ENCODE results near the gene BRSK2. TPM values are rescaled to one million over a fixed set of nuclear protein-coding genes. Genes with fewer than 3 reads are reported as not detected.
A peak's percentile ranks its signal among the peaks of the same experiment; 100 is the strongest.
"Not testable (repeated sequence)": the region's sequence is repeated elsewhere in the genome, so short reads cannot be mapped to it uniquely, and the experiment has no call there.

BRSK2 gene
- total RNA-seq, 1 experiment from 2014 or later, result 32.2 TPM

GRCh38 chr11:1358286-1358685 lies 31.4 kb upstream of the BRSK2 start:
- Histone ChIP-seq H3K27ac (ENCODE audit: low read length) (peak overlapping the region; percentile 46; the same call in 1 of the 2 replicates), H3K36me3 (ENCODE audit: control insufficient read depth, insufficient read depth, low read length) (no peaks in the 10 kb centered on the region), H3K4me3 (ENCODE audit: low read depth in 2 of 2, low read length in 2 of 2) (no peak overlapping the region), H3K4me1 (ENCODE audit: control insufficient read depth, insufficient read depth, low read length) (peaks cover 22% of the 10 kb centered on the region), H3K9me3 (ENCODE audit: control insufficient read depth, insufficient read depth, low read depth, low read length) (no peaks in the 10 kb centered on the region), H3K27me3 (ENCODE audit: control insufficient read depth, insufficient read depth, low read length) (no peaks in the 10 kb centered on the region)
- CTCF ChIA-PET, result interaction anchor here (0.6 kb wide), 1 partner anchor 136 kb away, joined by 3 read pairs; no protein-coding TSS in a partner anchor
- in situ Hi-C loops (cut with HindIII; ENCODE audit: low pct_unique_long_range_greater_than_20kb, low sequenced_read_pairs) (no loop called here), intact Hi-C loops (cut with micrococcal nuclease; ENCODE audit: unreplicated experiment) (no loop called here)
- POLR2A ChIA-PET, result no interaction called here
- no peak for ATAC-seq
- TF ChIP-seq TCF7L2 (IDR thresholded peaks at IDR 0.05; ENCODE audit: low read depth, low read length) (no peak), SIN3A (IDR thresholded peaks at IDR 0.05; ENCODE audit: borderline replicate concordance, insufficient read depth, low read depth, low read length) (no peak), CTCF (IDR thresholded peaks at IDR 0.05) (no peak), POLR2AphosphoS5 (IDR thresholded peaks at IDR 0.05; ENCODE audit: low read depth, low read length) (no peak)
- TF ChIP-seq, protein P1, sequence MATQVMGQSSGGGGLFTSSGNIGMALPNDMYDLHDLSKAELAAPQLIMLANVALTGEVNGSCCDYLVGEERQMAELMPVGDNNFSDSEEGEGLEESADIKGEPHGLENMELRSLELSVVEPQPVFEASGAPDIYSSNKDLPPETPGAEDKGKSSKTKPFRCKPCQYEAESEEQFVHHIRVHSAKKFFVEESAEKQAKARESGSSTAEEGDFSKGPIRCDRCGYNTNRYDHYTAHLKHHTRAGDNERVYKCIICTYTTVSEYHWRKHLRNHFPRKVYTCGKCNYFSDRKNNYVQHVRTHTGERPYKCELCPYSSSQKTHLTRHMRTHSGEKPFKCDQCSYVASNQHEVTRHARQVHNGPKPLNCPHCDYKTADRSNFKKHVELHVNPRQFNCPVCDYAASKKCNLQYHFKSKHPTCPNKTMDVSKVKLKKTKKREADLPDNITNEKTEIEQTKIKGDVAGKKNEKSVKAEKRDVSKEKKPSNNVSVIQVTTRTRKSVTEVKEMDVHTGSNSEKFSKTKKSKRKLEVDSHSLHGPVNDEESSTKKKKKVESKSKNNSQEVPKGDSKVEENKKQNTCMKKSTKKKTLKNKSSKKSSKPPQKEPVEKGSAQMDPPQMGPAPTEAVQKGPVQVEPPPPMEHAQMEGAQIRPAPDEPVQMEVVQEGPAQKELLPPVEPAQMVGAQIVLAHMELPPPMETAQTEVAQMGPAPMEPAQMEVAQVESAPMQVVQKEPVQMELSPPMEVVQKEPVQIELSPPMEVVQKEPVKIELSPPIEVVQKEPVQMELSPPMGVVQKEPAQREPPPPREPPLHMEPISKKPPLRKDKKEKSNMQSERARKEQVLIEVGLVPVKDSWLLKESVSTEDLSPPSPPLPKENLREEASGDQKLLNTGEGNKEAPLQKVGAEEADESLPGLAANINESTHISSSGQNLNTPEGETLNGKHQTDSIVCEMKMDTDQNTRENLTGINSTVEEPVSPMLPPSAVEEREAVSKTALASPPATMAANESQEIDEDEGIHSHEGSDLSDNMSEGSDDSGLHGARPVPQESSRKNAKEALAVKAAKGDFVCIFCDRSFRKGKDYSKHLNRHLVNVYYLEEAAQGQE (IDR thresholded peaks at IDR 0.05; ENCODE audit: insufficient read depth in 1 of 2, low read depth in 2 of 2, low read length in 1 of 2), result no peak
- no peak for DNase-seq (ENCODE audit: low read depth, low spot score)
- no TSS peak for BruUV-seq (replicated peaks)

GRCh38 chr11:1358931-1359330 lies 30.8 kb upstream of the BRSK2 start:
- DNase-seq (ENCODE audit: low read depth, low spot score); H3K27ac ChIP-seq (ENCODE audit: low read length); H3K36me3 ChIP-seq (ENCODE audit: control insufficient read depth, insufficient read depth, low read length); ATAC-seq; POLR2A ChIA-PET; H3K4me3 ChIP-seq (ENCODE audit: low read depth in 2 of 2, low read length in 2 of 2); intact Hi-C loops (cut with micrococcal nuclease; ENCODE audit: unreplicated experiment); H3K27me3 ChIP-seq (ENCODE audit: control insufficient read depth, insufficient read depth, low read length); in situ Hi-C loops (cut with HindIII; ENCODE audit: low pct_unique_long_range_greater_than_20kb, low sequenced_read_pairs); BruUV-seq (replicated peaks); H3K9me3 ChIP-seq (ENCODE audit: control insufficient read depth, insufficient read depth, low read depth, low read length): not testable (repeated sequence)
- CTCF ChIA-PET, result interaction anchor here (0.6 kb wide), 1 partner anchor 135 kb away, joined by 3 read pairs; no protein-coding TSS in a partner anchor
- H3K4me1 ChIP-seq (ENCODE audit: control insufficient read depth, insufficient read depth, low read length), result peaks cover 16% of the 10 kb centered on the region

DNA sequence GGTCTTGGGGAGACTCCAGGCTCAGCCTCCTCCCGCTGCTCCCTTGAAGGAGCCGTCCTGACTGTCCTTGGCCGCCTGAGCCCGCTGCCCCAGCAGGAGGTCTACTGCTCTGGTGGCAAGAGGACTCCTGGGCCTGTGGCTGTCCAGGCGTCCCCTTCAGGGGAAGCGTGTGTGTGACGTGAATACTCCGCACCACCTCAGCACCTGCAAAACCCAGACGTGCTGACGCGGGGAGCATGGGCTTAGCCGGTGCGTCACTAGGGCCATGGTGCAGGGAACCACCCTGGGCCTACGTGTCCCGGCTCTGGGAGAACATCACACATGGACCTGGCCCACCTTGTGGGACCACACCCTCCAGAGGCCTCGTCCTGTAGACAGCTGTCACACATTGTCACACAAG lies 30.2 kb upstream of the BRSK2 start:
- CTCF ChIA-PET, result no interaction called here
- intact Hi-C loops (cut with micrococcal nuclease; ENCODE audit: unreplicated experiment), result no loop called here
- in situ Hi-C loops (cut with HindIII; ENCODE audit: low pct_unique_long_range_greater_than_20kb, low sequenced_read_pairs), result no loop called here

More for the DNA sequence above, 30.2 kb upstream of the BRSK2 start:
- Histone ChIP-seq H3K9me3 (ENCODE audit: control insufficient read depth, insufficient read depth, low read depth, low read length) (no peaks in the 10 kb centered on the region), H3K27ac (ENCODE audit: low read length) (no peak overlapping the region), H3K27me3 (ENCODE audit: control insufficient read depth, insufficient read depth, low read length) (peaks cover 8% of the 10 kb centered on the region; the same call in 1 of the 2 replicates), H3K36me3 (ENCODE audit: control insufficient read depth, insufficient read depth, low read length) (no peaks in the 10 kb centered on the region), H3K4me3 (ENCODE audit: low read depth in 2 of 2, low read length in 2 of 2) (no peak overlapping the region), H3K4me1 (ENCODE audit: control insufficient read depth, insufficient read depth, low read length) (peaks cover 9% of the 10 kb centered on the region)
- DNase-seq (ENCODE audit: low read depth, low spot score) (no peak), ATAC-seq (no peak)
- no peak for TF ChIP-seq CTCF (IDR thresholded peaks at IDR 0.05)
- TF ChIP-seq, protein P1 (IDR thresholded peaks at IDR 0.05; ENCODE audit: insufficient read depth in 1 of 2, low read depth in 2 of 2, low read length in 1 of 2), result no peak
- no peak for TF ChIP-seq TCF7L2 (IDR thresholded peaks at IDR 0.05; ENCODE audit: low read depth, low read length)
- POLR2A ChIA-PET, result no interaction called here
- no TSS peak for BruUV-seq (replicated peaks)
